Heart left ventricle (tissue), 13 donors: Measurements from ENCODE around the gene COMMD4.

Experiments used
- POLR2A ChIP-seq, 2 donors: fragments of 450-650 bp; IDR thresholded peaks; one replicate each; pipeline ENCODE4 v1.6.1; 2017; ENCODE audit warnings: antibody characterized with exemption in 2 of 2, mild to moderate bottlenecking in 2 of 2, moderate library complexity in 2 of 2
- TF ChIP-seq, protein P1 (sequence below), 12 donors: fragments of 200-600 bp; sonication (generic) in 4 of 12; IDR thresholded peaks; one replicate each; pipeline versions ENCODE4 v1.5.0 to v1.8.0; 2018 to 2022; ENCODE audit warnings: antibody characterized with exemption in 12 of 12, mild to moderate bottlenecking in 5 of 12
- donor health status: ischemic (EF 13 %, LVEDD 7.1; RV severe dilation, severe dysfunction).
- donor health status: DM: no; HTN: yes; CAD: no.
- donor health status: DM: no; HTN: no; CAD: no.
- donor health status: ischemic (EF 25% LVEDD 6.9; RV normal size, moderate dysfunction).
- donor health status: ischemic (EF 25% LVEDD 5.7; RV mildly dilated, moderate dysfunction).
- donor health status: ischemic (EF 35%, LVEDD 5.7; RV mildly dilated, moderate dysfunction).
- donor health status: nonischemic (EF 11% LVEDD 7.7; RV severe dilation, severe dysfunction).
- donor health status: DM: yes; HTN: yes; CAD: no.
- donor health status: PGD.
- donor health status: ischemic (EF 29% LVEDD 5.4; RV normal size, mild dysfunction).
- donor health status: nonischemic (EF 23%, LVEDD 6.1; RV moderate dilation, normal function).

DNA sequence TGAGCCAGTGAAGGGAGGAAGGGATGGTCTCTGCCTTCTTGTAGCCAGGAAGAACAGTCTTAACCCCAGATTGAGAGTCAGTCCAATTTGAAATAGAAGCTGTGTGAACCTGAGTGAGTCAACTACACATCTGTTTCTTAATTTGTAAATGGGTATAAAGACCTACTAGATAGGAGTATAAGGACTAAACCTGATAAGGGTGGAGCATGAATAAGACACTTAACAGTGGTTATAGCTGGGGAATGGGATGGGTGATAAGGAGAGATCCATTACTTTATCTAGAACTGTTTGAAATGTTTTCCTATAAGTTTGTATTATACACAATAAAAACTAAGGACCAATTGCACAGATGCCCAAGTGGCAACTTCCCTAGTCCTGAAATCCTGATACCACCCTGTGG, 31.1 kb downstream of the COMMD4 start:
- TF ChIP-seq POLR2A (IDR thresholded peaks at IDR 0.05), result no peak
- TF ChIP-seq, protein P1, sequence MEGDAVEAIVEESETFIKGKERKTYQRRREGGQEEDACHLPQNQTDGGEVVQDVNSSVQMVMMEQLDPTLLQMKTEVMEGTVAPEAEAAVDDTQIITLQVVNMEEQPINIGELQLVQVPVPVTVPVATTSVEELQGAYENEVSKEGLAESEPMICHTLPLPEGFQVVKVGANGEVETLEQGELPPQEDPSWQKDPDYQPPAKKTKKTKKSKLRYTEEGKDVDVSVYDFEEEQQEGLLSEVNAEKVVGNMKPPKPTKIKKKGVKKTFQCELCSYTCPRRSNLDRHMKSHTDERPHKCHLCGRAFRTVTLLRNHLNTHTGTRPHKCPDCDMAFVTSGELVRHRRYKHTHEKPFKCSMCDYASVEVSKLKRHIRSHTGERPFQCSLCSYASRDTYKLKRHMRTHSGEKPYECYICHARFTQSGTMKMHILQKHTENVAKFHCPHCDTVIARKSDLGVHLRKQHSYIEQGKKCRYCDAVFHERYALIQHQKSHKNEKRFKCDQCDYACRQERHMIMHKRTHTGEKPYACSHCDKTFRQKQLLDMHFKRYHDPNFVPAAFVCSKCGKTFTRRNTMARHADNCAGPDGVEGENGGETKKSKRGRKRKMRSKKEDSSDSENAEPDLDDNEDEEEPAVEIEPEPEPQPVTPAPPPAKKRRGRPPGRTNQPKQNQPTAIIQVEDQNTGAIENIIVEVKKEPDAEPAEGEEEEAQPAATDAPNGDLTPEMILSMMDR (IDR thresholded peaks at IDR 0.05), result no peak
